ENCODE data around the gene STEAP1B. TPM values are rescaled to one million over a fixed set of nuclear protein-coding genes. Genes with fewer than 3 reads are reported as not detected.

Gene STEAP1B
- total and polyA plus RNA-seq, 2 of the 4 experiments (the other 2 are of a cell fraction), result 7.9 to 13.8 TPM

DNA sequence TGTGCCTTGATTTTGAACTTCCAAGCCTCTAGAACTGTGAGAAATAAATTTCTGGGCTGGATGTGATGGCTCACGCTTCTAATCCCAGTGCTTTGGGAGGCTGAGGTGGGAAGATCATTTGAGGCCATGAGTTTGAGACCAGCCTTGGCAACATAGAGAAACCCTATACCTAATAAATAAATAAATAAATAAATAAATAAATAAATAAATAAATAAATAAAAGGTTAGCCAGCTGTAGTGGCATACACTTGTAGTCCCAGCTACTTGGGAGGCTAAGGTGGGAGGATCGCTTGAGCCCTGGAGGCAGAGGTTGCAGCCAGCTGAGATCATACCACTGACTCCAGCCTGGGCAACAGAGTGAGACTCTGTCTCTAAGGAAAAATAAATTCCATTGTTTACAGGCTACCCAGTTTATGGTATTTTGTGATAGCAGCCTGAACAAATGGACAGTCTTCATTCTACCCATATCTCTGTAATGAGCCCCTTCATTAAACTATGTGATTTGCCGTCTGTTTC, 67.7 kb downstream of the STEAP1B start:
- no peak overlapping the region for H2BK120ac ChIP-seq (ENCODE audit: low read depth, low read length)
- H3K56ac ChIP-seq (ENCODE audit: extremely low read depth, insufficient read depth, low read length), result no peak overlapping the region
- H3K14ac ChIP-seq (replicated peaks; ENCODE audit: low read depth, low read length), result no peak overlapping the region
- H3K4me2 ChIP-seq (ENCODE audit: low read depth, low read length), result no peak overlapping the region
- no peak overlapping the region for H2AK5ac ChIP-seq (ENCODE audit: low read depth, low read length)
- intact Hi-C loops (cut with micrococcal nuclease), result no loop called here
- no peak overlapping the region for H3K18ac ChIP-seq (ENCODE audit: low read depth, low read length)
- no TSS peak for BruUV-seq (replicated peaks)
- no peak overlapping the region for H2BK15ac ChIP-seq (ENCODE audit: low read depth, low read length)
- no peak overlapping the region for H2AK9ac ChIP-seq (replicated peaks; ENCODE audit: low read depth, low read length, poor library complexity)
- no peaks in the 10 kb centered on the region for H3K36me3 ChIP-seq (ENCODE audit: control insufficient read depth, insufficient read depth, low read length)
- WGBS, 2 experiments (ENCODE audit: extremely low coverage in 2 of 2, insufficient read length in 1 of 2), result no CpG with 5 or more reads among the region's 3 CpGs
- dilution Hi-C loops (cut with HindIII; ENCODE audit: low sequenced_read_pairs, unreplicated experiment), result no loop called here
- ATAC-seq (ENCODE audit: low read depth), result no peak
- H4K20me1 ChIP-seq (ENCODE audit: insufficient read depth, low read length), result no peaks in the 10 kb centered on the region
- H3K9me1 ChIP-seq (ENCODE audit: insufficient read depth, low read length), result peaks cover 3% of the 10 kb centered on the region; the same call in 1 of the 2 replicates
- H4K8ac ChIP-seq (ENCODE audit: low read depth in 2 of 2, low read length in 2 of 2), result no peak overlapping the region
- H3K9ac ChIP-seq (ENCODE audit: low read depth, low read length), result no peak overlapping the region
- H3K79me1 ChIP-seq (ENCODE audit: low read depth in 1 of 2, low read length in 2 of 2), result no peaks in the 10 kb centered on the region
- H3K4me3 ChIP-seq (ENCODE audit: insufficient read depth, low read depth, low read length), result no peak overlapping the region
- no peak overlapping the region for H4K91ac ChIP-seq (ENCODE audit: insufficient read depth, low read depth, low read length)
- no peak overlapping the region for H2AFZ ChIP-seq (replicated peaks; ENCODE audit: low read length, poor library complexity)
- no peaks in the 10 kb centered on the region for H3K27me3 ChIP-seq (ENCODE audit: control insufficient read depth, insufficient read depth, low read length)
- no peak for DNase-seq
- no peak overlapping the region for H3K23ac ChIP-seq (ENCODE audit: low read depth, low read length)
- H2BK20ac ChIP-seq (ENCODE audit: low read depth, low read length), result no peak overlapping the region
- ChIA-PET POLR2A (ENCODE audit: unreplicated experiment) (no interaction called here), CTCF (no interaction called here)
- no peak overlapping the region for H3K27ac ChIP-seq (ENCODE audit: insufficient read depth, low read length)
- in situ Hi-C loops (cut with MboI; ENCODE audit: low sequenced_read_pairs), result no loop called here
- H3K4ac ChIP-seq (ENCODE audit: low read depth, low read length), result no peak overlapping the region
- TF ChIP-seq RAD21 (IDR thresholded peaks at IDR 0.05; ENCODE audit: low read length), result no peak
- H3K9me3 ChIP-seq (ENCODE audit: control insufficient read depth, insufficient read depth, low read length), result no peaks in the 10 kb centered on the region
- H4K5ac ChIP-seq (ENCODE audit: low read depth, low read length), result no peak overlapping the region
- H3K4me1 ChIP-seq (ENCODE audit: control insufficient read depth, insufficient read depth, low read length), result peaks cover 1% of the 10 kb centered on the region; the same call in 1 of the 2 replicates
- no peak overlapping the region for H2BK5ac ChIP-seq (ENCODE audit: low read depth, low read length, poor library complexity, severe bottlenecking)
